Neural cell (in vitro differentiated cells): ENCODE results near the gene PMF1.

Experiments
- CTCF ChIP-seq: fragments of 450-650 bp; IDR thresholded peaks from 2 replicates; pipeline ENCODE4 v1.5.1; 2014; ENCODE audit warnings: antibody characterized with exemption, mild to moderate bottlenecking, moderate library complexity; ENCODE audit not compliant: poor library complexity, severe bottlenecking
- EP300 ChIP-seq: fragments of 450-650 bp; conservative IDR thresholded peaks from 2 replicates; pipeline ENCODE4 v1.6.1; 2014; ENCODE audit warnings: antibody characterized with exemption, mild to moderate bottlenecking, moderate library complexity; ENCODE audit not compliant: poor library complexity, severe bottlenecking
- EZH2 ChIP-seq: fragments of 200-600, 300-800 bp; shearing (Covaris generic), sonication (generic); IDR thresholded peaks from 2 replicates; pipeline ENCODE4 v1.6.1; 2014; ENCODE audit warnings: antibody characterized with exemption, low read length, borderline replicate concordance, mild to moderate bottlenecking; ENCODE audit not compliant: insufficient read depth, poor library complexity, severe bottlenecking
- MXI1 ChIP-seq: fragments of 450-650 bp; conservative IDR thresholded peaks from 2 replicates; pipeline ENCODE4 v1.6.1; 2014; ENCODE audit warnings: antibody characterized with exemption, mild to moderate bottlenecking; ENCODE audit not compliant: poor library complexity, severe bottlenecking
- POLR2AphosphoS5 ChIP-seq: IDR thresholded peaks from 2 replicates; pipeline ENCODE4 v1.6.1; 2012
- RAD21 ChIP-seq: fragments of 450-650 bp; conservative IDR thresholded peaks from 2 replicates; pipeline ENCODE4 v1.6.1; 2014; ENCODE audit warnings: antibody characterized with exemption, mild to moderate bottlenecking, moderate library complexity
- REST ChIP-seq: IDR thresholded peaks from 2 replicates; pipeline ENCODE4 v1.6.1; 2012; ENCODE audit warnings: borderline replicate concordance
- SMC3 ChIP-seq: fragments of 450-650 bp; conservative IDR thresholded peaks from 2 replicates; pipeline ENCODE4 v1.6.1; 2014; ENCODE audit warnings: antibody characterized with exemption, mild to moderate bottlenecking, moderate library complexity; ENCODE audit not compliant: poor library complexity

GRCh38 chr1:156249593-156249992 is 36.8 kb downstream of the PMF1 start:
- TF ChIP-seq CTCF (no peak), POLR2AphosphoS5 (no peak), SMC3 (no peak), RAD21 (no peak), EP300 (no peak), REST (no peak), EZH2 (no peak), MXI1 (no peak)
